HG02981 (cell line): ENCODE measurements around the gene PSKH1.

ENCODE experiments used
- ATAC-seq: cut with Tn5 transposase; IDR thresholded peaks from one replicate; pipeline ENCODE4 v1.9.1; 2021; ENCODE audit warnings: mild to moderate bottlenecking, moderate library complexity; ENCODE audit not compliant: unreplicated experiment

The PSKH1 gene

DNA sequence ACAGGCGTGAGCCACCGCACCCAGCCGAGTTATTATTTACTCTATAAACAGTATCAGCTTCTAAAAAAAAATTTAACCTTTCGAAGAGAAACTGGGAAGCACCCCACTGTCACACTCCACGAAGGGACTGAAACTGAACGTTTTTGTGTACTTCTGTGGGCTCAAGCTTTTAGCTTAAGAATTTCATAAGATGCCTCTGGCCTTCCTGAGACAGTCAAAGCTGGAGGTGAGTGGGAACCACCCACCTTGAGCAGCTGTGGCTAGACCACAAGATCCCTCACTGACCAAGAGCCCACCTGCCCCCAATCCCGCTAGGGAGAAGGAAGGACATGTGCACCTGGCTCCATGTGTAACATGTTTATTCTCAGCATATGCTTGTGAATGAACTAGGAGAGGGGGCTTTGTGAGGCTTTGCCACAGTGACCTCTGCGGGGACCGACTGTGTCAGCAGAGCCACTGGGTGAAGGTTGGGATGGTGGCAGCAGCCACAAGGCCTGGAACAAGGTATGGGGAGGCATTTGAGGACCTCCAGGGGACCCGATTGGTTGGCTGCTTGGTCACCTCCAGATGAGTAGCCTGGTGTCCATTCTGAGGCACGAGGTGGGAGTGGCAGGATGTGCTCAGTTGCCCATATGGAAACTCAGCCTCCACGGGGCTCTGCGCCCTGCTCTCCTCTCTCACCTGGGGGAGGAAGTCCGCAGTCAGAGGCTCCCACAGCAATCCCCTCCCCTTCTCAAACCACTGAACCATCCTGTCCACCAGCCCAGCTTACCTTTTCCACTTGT, 82.5 kb downstream of the PSKH1 start:
- no peak for ATAC-seq

DNA sequence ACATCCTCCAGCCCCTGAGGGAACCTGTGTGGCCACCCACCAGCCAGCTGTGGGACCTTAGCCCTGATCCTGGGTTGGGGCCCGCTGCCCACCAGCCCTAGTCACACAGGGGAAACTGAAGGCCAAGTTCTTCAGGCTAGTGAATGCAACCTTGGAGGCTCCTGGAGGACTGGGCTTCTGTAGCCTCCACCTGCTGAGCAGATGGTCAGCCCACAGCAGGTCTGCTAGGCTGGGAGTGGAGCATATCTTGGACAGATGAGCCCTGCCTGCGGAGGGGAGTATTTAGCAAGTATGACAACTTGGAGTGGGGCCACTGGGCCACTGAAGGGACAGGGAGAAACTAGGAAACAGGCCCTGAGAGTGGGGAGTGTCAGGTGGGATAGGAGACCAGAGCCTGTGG, 83.2 kb downstream of the PSKH1 start:
- ATAC-seq, result no peak

DNA sequence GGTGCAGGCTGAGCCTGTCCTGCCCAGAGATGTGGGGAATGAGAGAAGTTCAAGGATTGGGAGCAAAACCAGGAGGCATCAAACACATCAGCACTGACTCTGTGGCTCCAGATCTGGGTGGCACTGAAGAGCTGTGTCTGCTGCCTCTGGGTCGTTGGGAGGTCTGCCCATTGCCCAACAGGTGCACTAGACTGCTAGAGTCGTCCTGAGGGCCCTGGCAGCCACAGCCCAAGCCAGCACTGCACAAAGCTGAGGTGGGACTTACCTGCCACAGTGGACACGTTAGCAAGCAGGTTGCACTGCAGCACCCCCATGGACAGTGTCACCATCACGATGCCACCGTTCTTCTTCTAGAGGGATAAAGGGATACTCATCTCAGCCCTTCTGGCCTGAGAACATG, 84.0 kb downstream of the PSKH1 start:
- no peak for ATAC-seq

DNA sequence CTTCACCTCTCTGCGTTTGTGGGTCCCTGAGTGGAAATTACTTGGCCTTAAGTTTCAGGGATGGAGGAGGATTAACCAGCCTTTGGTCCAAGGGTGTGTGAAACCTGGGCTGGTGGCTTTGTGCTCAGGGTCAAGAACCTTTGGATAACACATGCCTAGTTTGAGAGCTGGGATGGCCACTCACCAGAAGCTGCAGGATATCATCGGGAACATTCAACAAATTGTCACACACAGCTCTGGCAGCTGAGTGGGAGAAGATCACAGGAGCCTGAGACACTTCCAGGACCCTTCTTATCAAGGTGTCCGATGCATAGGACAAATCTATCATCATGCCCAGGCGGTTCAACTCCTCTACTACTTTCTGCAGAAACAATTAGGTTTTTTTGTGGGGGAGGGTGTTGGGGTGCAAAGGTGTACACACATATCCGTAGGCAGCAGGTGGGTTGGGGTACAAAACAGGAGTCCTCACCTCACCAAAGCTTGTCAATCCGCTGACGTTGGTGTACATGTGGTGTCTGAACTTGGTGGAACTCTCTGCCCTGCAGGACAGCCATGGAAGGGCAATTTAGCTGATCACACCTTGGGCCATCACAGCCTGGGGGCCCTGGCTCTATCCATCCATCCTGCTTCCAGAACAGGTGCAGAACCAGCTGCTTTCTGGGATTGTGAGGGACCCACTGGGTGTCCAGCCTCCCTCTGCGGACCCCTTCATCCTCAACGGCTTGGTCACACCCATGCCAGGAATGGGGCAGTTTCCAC, 84.6 kb downstream of the PSKH1 start:
- ATAC-seq, result no peak
